Measurements from ENCODE around the gene SLC25A20. TPM values are rescaled to one million over a fixed set of nuclear protein-coding genes. Genes with fewer than 3 reads are reported as not detected.

The SLC25A20 gene
- total and polyA plus RNA-seq, 9 donors, result 5.6 to 37.6 (median 11.1) TPM

- TF ChIP-seq CTCF (IDR thresholded peaks at IDR 0.05) (no peak), POLR2A (IDR thresholded peaks at IDR 0.05) (no peak), EP300 (IDR thresholded peaks at IDR 0.05) (no peak)
- 88 to 94% (median 90%) methylated on average over 3 of the region's 3 CpGs for WGBS, 3 donors
- H3K27ac ChIP-seq, result no peak overlapping the region
- no peak overlapping the region for H3K4me3 ChIP-seq
- H3K4me1 ChIP-seq (ENCODE audit: insufficient read depth), result no peaks in the 10 kb centered on the region
- H3K27me3 ChIP-seq, result no peaks in the 10 kb centered on the region
- DNase-seq, result no peak
- H3K36me3 ChIP-seq, result no peaks in the 10 kb centered on the region
- H3K9me3 ChIP-seq, result no peaks in the 10 kb centered on the region
- intact Hi-C loops (cut with DNase I), result no loop called here
Measured at GRCh38 chr3:48881006-48881405, 17.7 kb downstream of the SLC25A20 start.

GRCh38 chr3:48879994-48880377, 18.7 kb downstream of the SLC25A20 start:
- 86 to 91% (median 90%) methylated on average over 6 of the region's 6 CpGs for WGBS, 3 donors

GRCh38 chr3:48879307-48879993, 19.2 kb downstream of the SLC25A20 start:
- Histone ChIP-seq H3K4me1 (ENCODE audit: insufficient read depth) (no peaks in the 10 kb centered on the region), H3K4me3 (no peak overlapping the region), H3K9me3 (no peaks in the 10 kb centered on the region), H3K27me3 (no peaks in the 10 kb centered on the region), H3K36me3 (no peaks in the 10 kb centered on the region), H3K27ac (no peak overlapping the region)
- WGBS, 3 donors, result 80 to 87% (median 86%) methylated on average over 6 of the region's 6 CpGs
- TF ChIP-seq CTCF (IDR thresholded peaks at IDR 0.05) (no peak), POLR2A (IDR thresholded peaks at IDR 0.05) (no peak), EP300 (IDR thresholded peaks at IDR 0.05) (no peak)
- intact Hi-C loops (cut with DNase I), result no loop called here
- DNase-seq, result no peak

More at GRCh38 chr3:48879994-48880377, 18.7 kb downstream of the SLC25A20 start:
- DNase-seq, result no peak
- H3K4me1 ChIP-seq (ENCODE audit: insufficient read depth), result no peaks in the 10 kb centered on the region
- H3K4me3 ChIP-seq, result no peak overlapping the region
- TF ChIP-seq POLR2A (IDR thresholded peaks at IDR 0.05), result no peak
- TF ChIP-seq EP300 (IDR thresholded peaks at IDR 0.05), result no peak
- TF ChIP-seq CTCF (IDR thresholded peaks at IDR 0.05), result no peak
- no peaks in the 10 kb centered on the region for H3K9me3 ChIP-seq
- no peaks in the 10 kb centered on the region for H3K36me3 ChIP-seq
- no peaks in the 10 kb centered on the region for H3K27me3 ChIP-seq
- no peak overlapping the region for H3K27ac ChIP-seq
- intact Hi-C loops (cut with DNase I), result no loop called here

- Histone ChIP-seq H3K36me3 (no peaks in the 10 kb centered on the region), H3K27ac (no peak overlapping the region), H3K4me3 (no peak overlapping the region), H3K9me3 (no peaks in the 10 kb centered on the region), H3K4me1 (ENCODE audit: insufficient read depth) (no peaks in the 10 kb centered on the region), H3K27me3 (no peaks in the 10 kb centered on the region)
- WGBS, 3 donors, result 88 to 94% (median 89%) methylated on average over 8 of the region's 8 CpGs
- DNase-seq, result no peak
- intact Hi-C loops (cut with DNase I), result no loop called here
- TF ChIP-seq EP300 (IDR thresholded peaks at IDR 0.05), result no peak
- no peak for TF ChIP-seq POLR2A (IDR thresholded peaks at IDR 0.05)
- TF ChIP-seq CTCF (IDR thresholded peaks at IDR 0.05), result no peak
Measured at GRCh38 chr3:48877671-48878070, 21.0 kb downstream of the SLC25A20 start.
